Esophagus muscularis mucosa (tissue), 4 donors: Measurements from ENCODE around the gene GDE1. TPM values are rescaled to one million over a fixed set of nuclear protein-coding genes. Genes with fewer than 3 reads are reported as not detected.

Experiments
- DNase-seq: peaks from one replicate; pipeline ENCODE4 v3.0.0-alpha.2; 2017; ENCODE audit errors: extremely low spot score
- H3K27ac ChIP-seq, 4 donors: fragments of 200-600 bp; sonication (generic); replicated peaks in 1 of 4; 1 replicate in 3 of 4; 2 replicates in 1 of 4; pipeline ENCODE4 v1.5.1; 2016 to 2019; ENCODE audit warnings: mild to moderate bottlenecking in 1 of 4
- H3K27me3 ChIP-seq, 4 donors: fragments of 200-600 bp; sonication (generic); one replicate each; pipeline versions ENCODE4 v1.5.1 to v1.6.0; 2016 to 2019
- H3K36me3 ChIP-seq, 4 donors: fragments of 200-600 bp; sonication (generic); one replicate each; pipeline ENCODE4 v1.5.1; 2016 to 2019
- H3K4me1 ChIP-seq, 4 donors: fragments of 200-600 bp; sonication (generic); one replicate each; pipeline ENCODE4 v1.5.1; 2016 to 2019
- H3K4me3 ChIP-seq, 4 donors: fragments of 200-600 bp; sonication (generic); 1 replicate in 2 of 4; 2 replicates in 2 of 4; pipeline ENCODE4 v1.5.1; 2016 to 2019; ENCODE audit warnings: mild to moderate bottlenecking in 4 of 4, moderate library complexity in 1 of 4
- H3K9me3 ChIP-seq, 4 donors: fragments of 200-600 bp; sonication (generic); 1 replicate in 3 of 4; 2 replicates in 1 of 4; pipeline ENCODE4 v1.5.1; 2016 to 2019
- CTCF ChIP-seq, 3 experiments: fragments of 200-600 bp in 2 of 3; fragments of 450-650 bp in 1 of 3; sonication (generic) in 2 of 3; IDR thresholded peaks; one replicate each; pipeline ENCODE4 v1.5.1; 2017 to 2019; ENCODE audit warnings: antibody characterized with exemption in 3 of 3, mild to moderate bottlenecking in 2 of 3, moderate library complexity in 1 of 3
- EP300 ChIP-seq: sonication (generic); formaldehyde crosslinking; IDR thresholded peaks from one replicate; pipeline ENCODE4 v1.6.1; 2017; ENCODE audit warnings: antibody characterized with exemption
- POLR2A ChIP-seq: fragments of 450-650 bp; IDR thresholded peaks from one replicate; pipeline ENCODE4 v1.6.1; 2017; ENCODE audit warnings: antibody characterized with exemption, moderate library complexity, mild to moderate bottlenecking, low read depth
- POLR2AphosphoS5 ChIP-seq, 2 donors: sonication (generic); formaldehyde crosslinking; IDR thresholded peaks; one replicate each; pipeline ENCODE4 v1.6.1; 2017; ENCODE audit warnings: antibody characterized with exemption in 2 of 2
- WGBS: methylation state at CpG from one replicate; pipeline ENCODE4 v1.1.5; 2018; 5-methylcytosine and 5-hydroxymethylcytosine counted together
- intact Hi-C: fragments of 100-400 bp; cut with DNase I; formaldehyde crosslinking; loops from one replicate; pipeline ENCODE4 v1.15.1; 2023
- total RNA-seq, 4 donors: library from RNA; depleted of rRNA; stranded (reverse); fragments of >200 nt; gene quantifications; one replicate each; pipeline versions ENCODE4 v1.1.0 to v1.2.1, GENCODE V29; 2016

Gene GDE1
- total RNA-seq, 4 donors from 2014 or later, result 90.9 to 124 (median 109) TPM

- H3K9me3 ChIP-seq, result no peaks in the 10 kb centered on the region
- DNase-seq, result no peak
- 0% methylated on average over 5 of the region's 11 CpGs for WGBS
- no peaks in the 10 kb centered on the region for H3K27me3 ChIP-seq
- H3K4me1 ChIP-seq, result peaks cover 27 to 58% (median 51%) of the 10 kb centered on the region in 4 donors
- H3K27ac ChIP-seq, result peak overlapping the region; percentile 72 to 82 (median 74)
- TF ChIP-seq EP300 (no peak), CTCF (IDR thresholded peaks at IDR 0.05) (no peak), POLR2A (no peak), POLR2AphosphoS5 (IDR thresholded peaks at IDR 0.05) (no peak)
- peak overlapping the region; percentile 91 to 98 (median 96) for H3K4me3 ChIP-seq
- intact Hi-C loops, result loop anchor here (10.0 kb wide), 2 partner anchors 459 to 729 kb away; partner anchors contain the start of genes COQ7 and RPS15A
- H3K36me3 ChIP-seq, result peaks cover 8 to 15% (median 13%) of the 10 kb centered on the region in 4 donors
These were observed 2.4 kb upstream of the GDE1 start for GRCh38 chr16:19524356-19524615.

- Histone ChIP-seq H3K27ac (peak within 1 kb of the TSS; percentile 72 to 93 (median 79)), H3K27me3 (no peaks in the 10 kb centered on the region), H3K4me1 (peaks cover 31 to 63% (median 56%) of the 10 kb centered on the region in 4 donors), H3K4me3 (peak within 1 kb of the TSS; percentile 91 to 98 (median 96)), H3K36me3 (peaks cover 8 to 12% (median 10%) of the 10 kb centered on the region in 4 donors), H3K9me3 (no peaks in the 10 kb centered on the region)
- peak; percentile 98 for DNase-seq
- TF ChIP-seq EP300, result no peak
- peak in 1 of 3 experiments; percentile 20 for TF ChIP-seq CTCF (IDR thresholded peaks at IDR 0.05)
- no peak for TF ChIP-seq POLR2A
- peak; percentile 77 to 93 for TF ChIP-seq POLR2AphosphoS5 (IDR thresholded peaks at IDR 0.05)
- intact Hi-C loops, result loop anchor here (10.0 kb wide), 2 partner anchors 459 to 729 kb away; partner anchors contain the start of genes COQ7 and RPS15A
- WGBS, result 2% methylated on average over 25 of the region's 51 CpGs
These were observed 1.9 kb upstream of the GDE1 start, which contains the start of gene CCP110 for GRCh38 chr16:19523559-19524355. Gene CCP110 (plus strand): TSS chr16:19523942. CDS start chr16:19527882, 3,940 bp downstream.

- TF ChIP-seq POLR2A, result no peak
- no peak for TF ChIP-seq EP300
- no peak for TF ChIP-seq CTCF (IDR thresholded peaks at IDR 0.05)
- TF ChIP-seq POLR2AphosphoS5 (IDR thresholded peaks at IDR 0.05), result no peak
- peak overlapping the region; percentile 91 to 98 (median 96) for H3K4me3 ChIP-seq
- no peaks in the 10 kb centered on the region for H3K27me3 ChIP-seq
- H3K9me3 ChIP-seq, result no peaks in the 10 kb centered on the region
- 79% methylated on average over 18 of the region's 18 CpGs for WGBS
- H3K4me1 ChIP-seq, result peaks cover 31 to 69% (median 61%) of the 10 kb centered on the region in 4 donors
- DNase-seq, result no peak
- intact Hi-C loops, result loop anchor here (10.0 kb wide), 2 partner anchors 458 to 728 kb away; partner anchors contain the start of genes COQ7 and RPS15A
- no peak overlapping the region for H3K27ac ChIP-seq
- peaks cover 4 to 6% (median 5%) of the 10 kb centered on the region in 4 donors for H3K36me3 ChIP-seq
These were observed 1.3 kb upstream of the GDE1 start for GRCh38 chr16:19523184-19523558.

- TF ChIP-seq POLR2AphosphoS5 (IDR thresholded peaks at IDR 0.05) (no peak), EP300 (no peak), POLR2A (no peak), CTCF (IDR thresholded peaks at IDR 0.05) (no peak)
- peak overlapping the region in 2 of 4 donors; percentile 93 to 97 for H3K27ac ChIP-seq
- peaks cover 0 to 2% (median under 1%) of the 10 kb centered on the region in 4 donors for H3K36me3 ChIP-seq
- H3K27me3 ChIP-seq, result no peaks in the 10 kb centered on the region
- intact Hi-C loops, result loop anchor here (10.0 kb wide), 2 partner anchors 458 to 728 kb away; partner anchors contain the start of genes COQ7 and RPS15A
- DNase-seq, result no peak
- H3K4me1 ChIP-seq, result peaks cover 31 to 73% (median 63%) of the 10 kb centered on the region in 4 donors
- H3K9me3 ChIP-seq, result no peaks in the 10 kb centered on the region
- 93% methylated on average over 2 of the region's 2 CpGs for WGBS
- H3K4me3 ChIP-seq, result no peak overlapping the region
These were observed 862 bp upstream of the GDE1 start for GRCh38 chr16:19522760-19523159.
